H1 (cell line): ENCODE results near the gene KRT3. TPM values are rescaled to one million over a fixed set of nuclear protein-coding genes. Genes with fewer than 3 reads are reported as not detected.
"Not testable (repeated sequence)": the region's sequence is repeated elsewhere in the genome, so short reads cannot be mapped to it uniquely, and the experiment has no call there.

Source experiments
- CTCF ChIA-PET: fragments of 300-600 bp; sonication (Branson Sonifier 250); formaldehyde crosslinking; loops from one replicate; lab custom pipeline; 2021; ENCODE audit not compliant: partially characterized antibody; lab: Charles Lee
- POLR2A ChIA-PET: fragments of 300-600 bp; sonication (Branson Sonifier 250); formaldehyde crosslinking; loops from one replicate; lab custom pipeline; 2021; ENCODE audit warnings: inconsistent platforms; ENCODE audit not compliant: partially characterized antibody; lab: Charles Lee
- DNase-seq, 2 experiments: peaks; one replicate each; pipeline versions ENCODE4 v3.0.0 to v3.0.0-alpha.2; 2010 to 2022; ENCODE audit warnings: low spot score in 2 of 2, low read depth in 1 of 2, mixed read lengths in 1 of 2
- FAIRE-seq: peaks from 2 replicates; lab custom pipeline; 2011; peaks lifted over from hg19 to GRCh38; lab: Jason Lieb, UNC
- H2AFZ ChIP-seq: 2 replicates; pipeline ENCODE4 v1.8.1; 2012; ENCODE audit warnings: low read length, inconsistent platforms
- H2AK5ac ChIP-seq: 2 replicates; pipeline ENCODE4 v1.6.1; 2013; ENCODE audit warnings: low read depth, low read length
- H2BK120ac ChIP-seq: replicated peaks from 2 replicates; pipeline ENCODE3; 2013; ENCODE audit warnings: low read depth, low read length, inconsistent platforms
- H2BK12ac ChIP-seq: 2 replicates; pipeline ENCODE4 v1.6.1; 2013; ENCODE audit warnings: low read depth, low read length
- H2BK15ac ChIP-seq: 2 replicates; pipeline ENCODE4 v1.6.1; 2013; ENCODE audit warnings: low read length
- H2BK20ac ChIP-seq: 2 replicates; pipeline ENCODE4 v1.6.1; 2013; ENCODE audit warnings: low read length
- H2BK5ac ChIP-seq: 2 replicates; pipeline ENCODE4 v1.6.1; 2013; ENCODE audit warnings: low read depth, low read length
- H3K14ac ChIP-seq: 2 replicates; pipeline ENCODE4 v1.6.1; 2013; ENCODE audit warnings: inconsistent platforms; ENCODE audit not compliant: insufficient read length
- H3K18ac ChIP-seq: 2 replicates; pipeline ENCODE4 v1.6.1; 2013; ENCODE audit warnings: low read length; ENCODE audit errors: extremely low read depth
- H3K23ac ChIP-seq: 2 replicates; pipeline ENCODE4 v1.6.1; 2013; ENCODE audit warnings: inconsistent platforms; ENCODE audit not compliant: insufficient read length
- H3K23me2 ChIP-seq: 2 replicates; pipeline ENCODE4 v1.6.1; 2013; ENCODE audit warnings: low read depth, low read length
- H3K27ac ChIP-seq: 2 replicates; pipeline ENCODE4 v1.6.1; 2011; ENCODE audit warnings: low read depth, low read length, inconsistent platforms
- H3K27me3 ChIP-seq, 4 experiments: replicated peaks in 1 of 4; 1 replicate in 1 of 4; 2 replicates in 3 of 4; pipeline versions ENCODE4 v1.6.1 to v1.8.1; 2011 to 2013; ENCODE audit warnings: low read length in 3 of 4, mild to moderate bottlenecking in 3 of 4, inconsistent platforms in 2 of 4, mixed read lengths in 2 of 4, moderate library complexity in 1 of 4; ENCODE audit not compliant: control insufficient read depth in 3 of 4, insufficient read depth in 3 of 4; ENCODE audit errors: extremely low read depth in 1 of 4
- H3K36me3 ChIP-seq, 4 experiments: 2 replicates each; pipeline versions ENCODE4 v1.6.1 to v1.8.1; 2011 to 2013; ENCODE audit warnings: mild to moderate bottlenecking in 4 of 4, low read length in 3 of 4, moderate library complexity in 2 of 4, control low read depth in 1 of 4, inconsistent platforms in 1 of 4; ENCODE audit not compliant: insufficient read depth in 4 of 4, control insufficient read depth in 2 of 4
- H3K4ac ChIP-seq: replicated peaks from 2 replicates; pipeline ENCODE3; 2013; ENCODE audit warnings: low read length, low read depth, mixed read lengths, inconsistent platforms; ENCODE audit not compliant: insufficient read length
- H3K4me1 ChIP-seq, 4 experiments: replicated peaks in 1 of 4; 1 replicate in 1 of 4; 2 replicates in 3 of 4; pipeline versions ENCODE4 v1.6.1 to v1.8.1; 2011 to 2013; ENCODE audit warnings: low read length in 3 of 4, inconsistent platforms in 2 of 4, mixed read lengths in 1 of 4; ENCODE audit not compliant: insufficient read depth in 4 of 4, control insufficient read depth in 3 of 4
- H3K4me2 ChIP-seq, 2 experiments: 2 replicates each; pipeline versions ENCODE4 v1.6.1 to v1.8.1; 2011 to 2013; ENCODE audit warnings: low read depth in 2 of 2, low read length in 2 of 2, control low read depth in 1 of 2, inconsistent platforms in 1 of 2, mild to moderate bottlenecking in 1 of 2; ENCODE audit not compliant: insufficient read depth in 1 of 2
- H3K4me3 ChIP-seq, 4 experiments: fragments of 200-600, 300-600 bp in 1 of 4; sonication (generic), shearing (Covaris generic), sonication (Bioruptor Twin) in 1 of 4; 2 replicates each; pipeline versions ENCODE4 v1.5.1 to v1.8.1; 2011 to 2016; ENCODE audit warnings: low read length in 4 of 4, low read depth in 3 of 4, control low read depth in 2 of 4, inconsistent platforms in 2 of 4, mild to moderate bottlenecking in 2 of 4, mixed read lengths in 1 of 4, moderate library complexity in 1 of 4; ENCODE audit not compliant: insufficient read depth in 2 of 4; ENCODE audit errors: extremely low read depth in 1 of 4
- H3K56ac ChIP-seq: replicated peaks from 2 replicates; pipeline ENCODE3; 2013; ENCODE audit warnings: low read depth, mild to moderate bottlenecking, mixed read lengths, low read length, inconsistent platforms; ENCODE audit not compliant: insufficient read length
- H3K79me1 ChIP-seq: 2 replicates; pipeline ENCODE4 v1.6.1; 2013; ENCODE audit warnings: low read depth, low read length, control low read depth
- H3K79me2 ChIP-seq, 2 experiments: 2 replicates each; pipeline versions ENCODE4 v1.6.1 to v1.8.1; 2012 to 2013; ENCODE audit warnings: low read length in 2 of 2, mild to moderate bottlenecking in 2 of 2, inconsistent platforms in 1 of 2; ENCODE audit not compliant: insufficient read depth in 2 of 2, control insufficient read depth in 1 of 2
- H3K9ac ChIP-seq, 4 experiments: replicated peaks in 1 of 4; 1 replicate in 1 of 4; 2 replicates in 3 of 4; pipeline versions ENCODE4 v1.6.1 to v1.8.1; 2011 to 2013; ENCODE audit warnings: low read depth in 3 of 4, low read length in 3 of 4, control low read depth in 2 of 4, mild to moderate bottlenecking in 2 of 4, moderate library complexity in 2 of 4, inconsistent platforms in 1 of 4; ENCODE audit errors: extremely low read depth in 1 of 4
- H3K9me3 ChIP-seq, 2 experiments: 2 replicates each; pipeline versions ENCODE4 v1.6.1 to v1.8.1; 2012 to 2013; ENCODE audit warnings: mild to moderate bottlenecking in 2 of 2, moderate library complexity in 2 of 2, control low read depth in 1 of 2, inconsistent platforms in 1 of 2, low read depth in 1 of 2, low read length in 1 of 2, mixed read lengths in 1 of 2; ENCODE audit not compliant: insufficient read depth in 2 of 2
- H4K20me1 ChIP-seq, 2 experiments: replicated peaks in 1 of 2; 2 replicates each; pipeline versions ENCODE3 to v1.8.1; 2011 to 2013; ENCODE audit warnings: inconsistent platforms in 2 of 2, low read length in 2 of 2, mild to moderate bottlenecking in 1 of 2; ENCODE audit not compliant: insufficient read depth in 2 of 2, control insufficient read depth in 1 of 2
- H4K5ac ChIP-seq: 2 replicates; pipeline ENCODE4 v1.6.1; 2013; ENCODE audit warnings: low read length, low read depth, mixed read lengths, inconsistent platforms; ENCODE audit not compliant: insufficient read length
- H4K8ac ChIP-seq: 2 replicates; pipeline ENCODE4 v1.8.0; 2013; ENCODE audit warnings: mild to moderate bottlenecking, moderate library complexity, low read length, inconsistent platforms; ENCODE audit not compliant: insufficient read depth; ENCODE audit errors: extremely low read depth
- H4K91ac ChIP-seq: replicated peaks from 2 replicates; pipeline ENCODE3; 2013; ENCODE audit warnings: low read length, mixed read lengths, inconsistent platforms; ENCODE audit not compliant: insufficient read length
- WGBS, 2 experiments: shearing (Covaris generic) in 1 of 2; methylation state at CpG; one replicate each; pipeline versions ENCODE4 v1.1.6 to v1.1.7; 2013 to 2015; ENCODE audit warnings: low lambda C conversion rate in 2 of 2, mixed read lengths in 2 of 2, inconsistent platforms in 1 of 2, low coverage in 1 of 2, missing lambda C conversion rate in 1 of 2; ENCODE audit not compliant: insufficient replicate concordance in 2 of 2, insufficient coverage in 1 of 2, insufficient read length in 1 of 2; ENCODE audit errors: extremely low coverage in 1 of 2, missing lambda C conversion rate in 1 of 2; 5-methylcytosine and 5-hydroxymethylcytosine counted together
- polyA plus RNA-seq, 7 experiments: library from polyadenylated mRNA; depleted of rRNA in 3 of 7; stranded (reverse) in 5 of 7; unstranded in 2 of 7; fragments of >200 nt in 5 of 7; fragments of 200-250 nt in 2 of 7; gene quantifications; 1 replicate in 5 of 7; 2 replicates in 1 of 7; 4 replicates in 1 of 7; pipeline versions ENCODE4 v1.2.1 to v1.2.3, GENCODE V29; 2011 to 2013; ENCODE audit warnings: missing spikeins in 2 of 7, mixed read lengths in 2 of 7
- total RNA-seq: library from RNA; stranded (reverse); fragmentation: NEBNext Ultra II Directional; extraction: Animal tissue kit (Norgen Biotek cat#: 25700); gene quantifications from 2 replicates; pipeline ENCODE4 v1.2.1, GENCODE V29; 2021

KRT3 gene
- total and polyA plus RNA-seq, 2 of the 8 experiments (the other 6 are each of a cell fraction or from before 2014, with no cell fraction given): not detected

DNA sequence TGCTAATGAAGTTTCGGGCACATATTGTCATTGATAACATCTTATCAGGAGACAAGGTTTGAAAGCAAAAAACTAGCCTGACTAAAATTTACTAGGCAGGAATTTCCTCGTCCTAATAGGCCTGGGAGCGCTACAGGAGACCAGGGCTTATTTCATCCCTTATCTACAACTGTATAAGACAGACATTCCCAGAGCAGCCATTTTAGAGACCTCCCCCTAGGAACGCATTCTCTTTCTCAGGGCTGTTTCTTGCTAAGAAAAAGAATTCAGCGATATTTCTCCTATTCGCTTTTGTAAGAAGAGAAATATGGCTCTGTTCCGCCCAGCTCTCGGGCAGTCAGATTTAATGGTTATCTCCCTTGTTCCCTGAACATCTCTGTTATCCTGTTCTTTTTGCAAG, 34.7 kb downstream of the KRT3 start:
- FAIRE-seq, H3K4ac ChIP-seq, H3K9ac ChIP-seq, H2BK12ac ChIP-seq, H3K4me1 ChIP-seq, H3K14ac ChIP-seq, CTCF ChIA-PET, H3K36me3 ChIP-seq, H2BK120ac ChIP-seq, H3K79me2 ChIP-seq, H2BK20ac ChIP-seq, H3K27ac ChIP-seq, H4K20me1 ChIP-seq, H4K5ac ChIP-seq, H2BK15ac ChIP-seq, H3K56ac ChIP-seq, H3K27me3 ChIP-seq, H4K8ac ChIP-seq, POLR2A ChIA-PET, H2AFZ ChIP-seq, DNase-seq, H3K79me1 ChIP-seq, H4K91ac ChIP-seq, H3K4me2 ChIP-seq, H2AK5ac ChIP-seq, H3K23me2 ChIP-seq, H3K18ac ChIP-seq, H3K4me3 ChIP-seq, H3K23ac ChIP-seq, H2BK5ac ChIP-seq: not testable (repeated sequence)
- WGBS, 2 experiments: 81% methylated on average over 8 of the region's 8 CpGs; no CpG with 5 or more reads in 1 of the 2 experiments
- H3K9me3 ChIP-seq: peaks cover 11 to 21% of the 10 kb centered on the region in 2 experiments; a peak in 2 of 4 replicates
